Stimulated activated CD8-positive, alpha-beta memory T cell treated with anti-CD3 and anti-CD28 coated beads, Interleukin-15, amount 100 ng/mL, for 48 hours (primary cell): ENCODE measurements around the gene RIN2.
"Not testable (repeated sequence)": the region's sequence is repeated elsewhere in the genome, so short reads cannot be mapped to it uniquely, and the experiment has no call there.

ENCODE experiments used
- DNase-seq, 2 donors: peaks; one replicate each; pipeline ENCODE4 v3.0.0-alpha.2; 2020; ENCODE audit warnings: low read depth in 2 of 2

RIN2 gene

DNA sequence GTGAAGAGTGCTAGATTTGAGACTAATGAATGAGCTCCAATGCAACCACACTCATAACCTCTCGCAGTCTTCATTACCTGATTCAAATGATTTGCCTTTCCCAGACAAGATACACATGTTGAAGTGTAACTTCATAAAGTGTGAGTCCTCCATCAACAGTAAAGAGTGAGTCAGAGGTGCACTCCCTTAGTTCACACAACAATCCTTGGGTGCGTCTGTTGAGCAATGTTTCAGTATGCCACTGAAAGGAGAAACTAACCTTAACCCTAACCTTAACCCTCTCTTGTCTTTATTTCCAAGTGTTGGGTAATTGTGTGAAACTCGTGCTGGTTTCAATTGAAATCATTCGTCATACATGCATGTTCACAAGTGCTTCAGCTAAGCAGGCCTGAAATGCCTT, 21.0 kb upstream of the RIN2 start:
- no peak for DNase-seq

DNA sequence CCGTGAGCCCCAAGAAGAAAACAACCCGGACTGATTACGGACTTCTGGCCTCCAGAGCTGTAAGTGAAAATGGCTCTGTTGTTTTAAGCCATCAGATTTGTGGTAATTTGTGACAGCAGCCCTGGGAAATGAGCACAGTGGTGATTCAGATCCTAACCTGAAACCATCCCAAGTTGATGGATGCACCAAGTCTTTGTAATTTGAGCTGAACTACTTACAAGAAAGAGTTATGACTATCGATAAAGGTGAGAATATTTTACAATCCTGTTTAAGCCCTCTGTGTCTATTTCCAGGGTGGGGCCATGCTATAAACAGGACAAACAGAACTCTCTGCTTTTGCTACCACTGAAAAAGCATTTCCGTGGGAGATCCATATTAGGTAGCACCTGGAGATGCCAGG, 19.1 kb upstream of the RIN2 start:
- no peak for DNase-seq

DNA sequence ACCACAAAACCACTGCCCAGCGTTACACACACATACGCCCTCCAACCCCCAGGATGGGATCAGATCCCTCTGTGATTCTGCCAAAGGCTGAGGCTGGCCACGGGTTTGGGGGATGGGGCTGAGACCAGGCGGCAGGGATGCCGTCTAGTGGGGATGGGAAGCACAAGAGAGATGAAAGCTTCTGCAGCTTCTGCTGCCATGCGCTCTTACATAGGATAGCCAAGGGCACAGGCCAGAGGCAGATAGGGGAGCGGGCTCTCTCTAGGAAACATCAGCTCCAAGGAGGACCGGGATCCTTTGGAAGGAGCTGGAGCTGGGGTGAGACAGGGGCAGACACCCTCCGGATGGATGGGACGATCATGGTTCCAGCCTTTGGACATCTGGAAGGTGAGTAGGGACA, 18.7 kb upstream of the RIN2 start:
- DNase-seq, result no peak

DNA sequence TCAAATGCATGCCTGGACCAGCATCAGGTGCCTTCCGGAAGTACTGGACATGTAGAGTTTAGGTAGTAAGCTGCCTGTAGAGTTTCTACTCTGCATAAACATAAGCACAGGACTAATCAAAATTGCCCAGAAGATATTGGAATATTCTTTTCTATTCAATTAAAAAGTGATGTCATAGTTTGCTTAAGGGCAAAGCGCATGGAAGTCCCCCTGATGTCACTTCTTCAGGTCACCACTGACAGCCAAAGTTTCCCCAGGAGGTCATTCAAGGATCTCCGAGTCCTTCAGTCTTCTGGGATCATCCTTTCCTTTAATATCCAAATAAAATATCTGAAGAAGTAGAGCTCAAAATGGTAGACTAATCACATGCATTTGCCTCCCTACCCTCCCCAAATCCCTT, 17.5 kb upstream of the RIN2 start:
- no peak for DNase-seq

DNA sequence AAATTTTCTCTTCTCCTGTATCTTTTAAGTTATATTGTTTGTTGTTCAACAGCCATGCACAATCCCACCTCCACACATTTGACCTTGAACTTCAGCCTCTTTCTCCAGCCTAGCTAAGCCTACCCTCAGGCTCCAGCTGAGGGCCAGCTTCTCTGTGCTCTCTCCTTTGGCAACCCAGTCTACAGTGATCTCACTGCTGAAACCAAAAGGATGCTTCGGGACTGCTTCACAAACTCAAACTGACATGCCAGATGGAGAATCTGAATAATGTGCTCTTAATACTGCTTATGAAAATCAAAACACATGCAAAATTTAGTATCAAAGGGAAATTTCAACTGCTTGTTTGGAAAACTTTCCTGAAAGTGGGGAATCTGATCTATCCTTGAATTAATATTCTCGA, 16.1 kb upstream of the RIN2 start:
- DNase-seq, result no peak

DNA sequence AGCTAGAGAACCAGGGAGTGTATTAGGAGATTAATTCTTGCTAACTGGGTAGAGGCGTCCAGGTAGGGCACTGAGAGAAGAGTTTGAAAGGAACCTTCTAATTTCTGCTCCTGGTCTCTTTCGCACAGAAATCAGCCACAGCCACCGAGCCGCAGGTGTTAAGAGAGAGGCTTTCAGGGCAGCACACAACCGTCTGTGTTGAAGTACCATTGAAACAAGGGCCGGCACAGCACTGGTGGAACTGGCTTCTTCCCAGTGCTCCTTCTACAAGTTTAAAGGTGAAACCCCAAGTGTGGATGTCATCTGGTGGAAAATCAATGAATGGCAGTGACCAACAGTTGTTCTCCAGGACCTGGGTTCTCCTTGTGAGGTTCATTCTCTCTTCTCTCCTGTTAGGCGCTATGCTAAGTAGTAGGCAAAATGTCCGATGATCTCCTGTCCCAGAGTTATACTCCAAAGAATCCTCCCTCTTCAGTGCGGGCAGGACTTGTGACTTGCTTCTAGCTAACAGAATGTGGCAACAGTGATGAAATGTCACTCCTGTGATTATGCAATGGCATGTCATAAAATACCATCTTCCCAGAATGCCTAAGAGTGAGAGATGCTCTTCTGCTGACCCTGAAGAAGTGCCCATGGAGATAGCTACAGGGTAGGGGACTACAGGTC, 15.0 kb upstream of the RIN2 start:
- no peak for DNase-seq

DNA sequence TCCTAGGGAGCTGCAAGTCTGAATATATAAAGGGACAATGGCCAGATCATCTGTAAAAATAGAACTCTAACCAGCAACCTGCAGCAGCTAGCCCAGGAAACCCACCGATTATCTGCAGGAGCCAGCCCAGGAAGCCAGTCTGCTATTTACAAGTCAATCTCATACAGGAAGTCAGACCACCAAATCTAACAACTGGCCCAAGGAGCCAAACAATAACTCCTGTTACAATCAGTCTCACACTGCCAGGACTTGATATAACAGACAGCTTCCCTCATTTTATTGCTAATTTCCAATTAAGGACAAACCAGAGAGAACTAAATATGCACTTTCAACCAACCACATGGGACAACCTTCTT, 14.4 kb upstream of the RIN2 start:
- DNase-seq, result no peak

DNA sequence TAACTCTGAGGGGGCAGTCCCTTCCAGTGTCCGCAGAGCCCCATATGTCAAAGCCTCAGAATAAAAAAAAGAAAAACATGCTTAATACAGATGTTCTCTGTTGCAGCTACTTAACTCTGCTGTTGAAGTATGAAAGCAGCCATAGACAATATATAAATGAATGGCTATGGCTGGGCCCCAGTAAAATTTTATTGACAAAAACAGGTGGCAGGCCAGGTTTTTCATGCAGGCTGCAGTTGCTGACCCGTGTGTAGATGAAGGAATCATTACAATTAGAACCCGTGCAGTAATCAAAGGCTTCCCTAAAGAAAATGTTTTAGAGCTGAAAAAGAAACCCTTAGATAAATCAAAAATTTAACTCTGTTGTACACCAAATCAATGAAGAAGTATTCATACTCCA, 13.0 kb upstream of the RIN2 start:
- DNase-seq, result no peak

DNA sequence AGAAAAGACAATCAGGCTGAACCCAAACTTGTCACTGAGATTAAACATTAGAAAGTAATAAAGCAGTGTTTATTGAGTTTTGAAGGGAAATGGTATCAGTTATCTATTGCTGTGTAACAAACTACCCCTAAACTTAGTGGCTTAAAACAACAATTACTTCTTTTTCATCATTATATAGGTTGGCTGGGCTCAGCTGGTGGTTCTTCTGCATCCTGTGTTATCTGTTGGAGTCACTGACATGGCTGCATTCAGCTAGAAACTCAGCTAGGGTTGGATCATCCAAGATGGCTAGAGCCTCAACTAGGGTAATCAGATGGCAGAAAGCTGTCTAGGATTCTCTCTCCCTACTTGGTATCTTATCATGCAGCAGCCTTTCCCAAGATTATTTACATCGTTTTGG, 12.5 kb upstream of the RIN2 start:
- no peak for DNase-seq

DNA sequence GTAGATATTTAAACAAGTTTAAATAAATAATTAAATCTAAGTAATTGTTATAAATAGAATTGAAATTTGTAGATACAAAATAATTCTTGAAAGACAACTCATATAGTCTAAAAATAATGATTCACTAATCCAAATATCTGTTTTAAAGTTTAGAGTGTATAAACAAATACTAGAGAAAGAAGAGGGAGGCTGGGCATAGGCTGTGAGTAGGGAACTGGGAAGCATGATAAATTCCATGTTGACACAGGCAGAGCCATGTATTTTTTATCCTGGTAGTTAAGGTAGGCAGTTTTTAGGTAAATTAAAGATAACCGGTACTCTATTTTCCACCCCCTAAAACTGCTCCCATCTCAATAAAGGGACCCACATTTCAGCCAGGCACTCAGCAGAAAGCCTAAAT, 11.7 kb upstream of the RIN2 start:
- no peak for DNase-seq

DNA sequence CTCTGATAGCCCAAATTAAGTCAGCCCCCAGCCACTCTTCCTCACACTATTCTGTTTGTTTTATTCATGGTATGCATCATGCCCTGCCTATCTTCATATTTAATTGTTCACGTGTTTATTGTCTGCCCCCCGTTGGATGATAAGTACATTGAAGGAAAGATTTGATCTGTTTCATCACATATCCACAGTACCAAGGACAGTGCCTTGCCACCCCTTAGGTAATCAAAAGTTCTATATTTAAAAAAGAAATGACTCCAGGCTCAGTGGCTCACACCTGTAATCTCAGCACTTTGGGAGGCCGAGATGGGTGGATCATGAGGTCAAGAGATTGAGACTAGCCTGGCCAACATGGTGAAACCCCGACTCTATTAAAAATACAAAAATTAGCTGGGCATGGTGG, 10.2 kb upstream of the RIN2 start:
- DNase-seq, result no peak

DNA sequence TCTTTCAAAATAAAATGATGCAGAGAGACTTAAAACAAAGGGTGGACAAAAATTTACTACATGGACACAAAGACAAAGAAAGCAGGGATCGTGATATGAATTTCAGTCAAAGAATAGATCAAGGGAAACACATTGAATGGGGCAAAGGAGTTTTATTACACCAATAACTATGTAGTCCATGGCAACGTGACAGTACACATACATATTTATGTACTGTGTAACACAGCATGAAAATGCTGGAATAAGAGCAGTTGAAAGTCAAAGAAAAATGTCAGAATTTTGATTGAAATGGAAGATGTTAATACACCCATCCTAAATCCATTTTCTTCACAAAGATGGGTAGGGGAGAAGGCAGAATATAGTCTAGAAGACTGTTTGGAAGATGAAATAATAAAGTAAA, 9.4 kb upstream of the RIN2 start:
- no peak for DNase-seq

DNA sequence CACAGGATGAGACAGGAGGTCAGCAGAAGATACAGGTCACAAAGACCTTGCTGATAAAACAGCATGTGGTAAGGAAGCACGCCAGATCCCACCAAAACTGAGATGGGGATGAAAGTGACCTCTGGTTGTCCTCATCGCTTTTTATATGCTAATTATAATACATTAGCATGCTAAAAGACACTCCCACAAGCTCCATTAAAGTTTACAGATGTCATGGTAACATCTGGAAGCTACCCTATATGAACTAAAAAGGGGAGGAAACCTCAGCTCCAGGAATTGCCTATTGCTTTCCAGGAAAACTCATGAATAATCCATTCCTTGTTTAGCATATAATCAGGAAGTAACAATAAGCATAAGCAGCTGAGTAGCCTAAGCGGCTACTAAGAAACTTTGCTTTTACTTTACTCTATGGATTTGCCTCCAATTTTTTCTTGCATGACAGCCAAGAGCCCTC, 8.4 kb upstream of the RIN2 start:
- DNase-seq, result no peak

DNA sequence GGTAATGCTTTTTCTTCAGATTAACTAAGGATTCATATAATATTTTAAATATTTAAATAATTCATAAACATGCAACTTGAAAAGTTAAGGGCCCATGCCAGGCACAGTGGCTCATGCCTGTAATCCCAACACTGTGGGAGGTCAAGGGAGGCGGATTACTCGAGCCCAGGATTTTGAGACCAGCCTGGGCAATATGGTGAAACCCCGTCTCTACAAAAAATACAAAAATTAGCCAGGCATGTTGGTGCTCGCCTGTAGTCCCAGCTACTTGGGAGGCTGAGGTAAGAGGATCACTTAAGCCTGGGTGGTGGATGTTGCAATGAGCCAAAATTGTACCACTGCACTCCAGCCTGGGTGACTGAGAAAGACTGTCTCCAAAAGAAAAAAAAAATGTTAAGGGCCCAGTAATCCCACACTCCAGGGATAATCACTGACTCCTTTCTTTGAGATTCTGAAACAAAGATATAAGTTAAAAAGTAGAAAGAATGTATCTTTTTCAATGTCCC, 7.9 kb upstream of the RIN2 start:
- no peak for DNase-seq

DNA sequence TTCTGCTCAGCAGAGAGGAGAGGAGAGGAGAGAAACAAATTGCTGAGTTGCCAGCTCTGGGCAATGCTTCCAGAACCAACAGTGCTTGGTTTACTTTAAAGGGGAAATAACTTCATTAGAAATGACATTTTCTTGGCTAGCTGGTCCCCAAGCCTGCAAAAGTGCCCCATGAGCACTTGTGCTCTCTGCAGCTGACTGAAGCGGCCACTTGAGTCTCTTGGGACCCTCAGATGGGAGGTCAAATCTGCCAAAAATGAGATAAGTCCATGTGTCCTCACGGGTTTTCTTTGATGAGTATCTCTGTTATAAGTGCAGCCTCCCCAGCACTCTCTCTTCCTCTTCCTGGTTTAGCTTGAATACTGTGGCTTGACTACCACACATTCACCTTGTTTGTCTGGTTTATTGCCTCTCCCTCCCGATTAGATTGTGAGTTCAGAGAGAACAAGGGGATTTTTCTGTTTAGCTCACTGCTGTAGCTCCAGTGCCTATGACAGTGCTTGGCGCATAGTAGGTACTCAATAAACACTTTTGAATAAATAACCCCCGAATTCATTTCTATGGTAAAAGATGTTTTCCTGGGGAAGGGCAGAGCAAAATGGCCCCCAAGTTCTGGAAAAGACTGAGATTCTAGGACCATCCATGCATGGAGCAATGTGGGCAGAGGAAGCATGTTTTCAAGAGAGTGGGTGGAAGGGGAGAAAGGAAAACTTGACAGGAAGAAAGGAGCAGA, 7.0 kb upstream of the RIN2 start:
- DNase-seq, result no peak

DNA sequence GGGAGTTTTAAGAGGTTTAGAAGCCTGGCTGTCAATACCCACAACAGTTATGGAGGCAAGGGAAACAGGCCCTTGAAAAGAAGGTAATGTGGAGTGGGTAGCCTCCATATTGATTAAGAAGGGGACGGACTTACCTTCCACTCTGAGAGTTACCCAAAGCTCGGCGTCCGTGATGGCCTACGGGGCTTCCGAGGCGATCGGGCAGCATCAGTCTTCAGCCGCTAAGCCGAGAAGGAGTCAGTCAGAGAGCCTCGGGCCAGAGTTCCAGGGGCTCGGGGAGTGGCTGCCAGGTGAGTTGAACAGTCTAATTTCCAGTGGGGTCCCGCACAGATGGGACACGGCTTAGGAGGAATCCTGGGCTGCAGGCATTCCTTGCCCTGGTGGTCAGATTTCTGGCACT, 3.9 kb upstream of the RIN2 start:
- not testable (repeated sequence) for DNase-seq

DNA sequence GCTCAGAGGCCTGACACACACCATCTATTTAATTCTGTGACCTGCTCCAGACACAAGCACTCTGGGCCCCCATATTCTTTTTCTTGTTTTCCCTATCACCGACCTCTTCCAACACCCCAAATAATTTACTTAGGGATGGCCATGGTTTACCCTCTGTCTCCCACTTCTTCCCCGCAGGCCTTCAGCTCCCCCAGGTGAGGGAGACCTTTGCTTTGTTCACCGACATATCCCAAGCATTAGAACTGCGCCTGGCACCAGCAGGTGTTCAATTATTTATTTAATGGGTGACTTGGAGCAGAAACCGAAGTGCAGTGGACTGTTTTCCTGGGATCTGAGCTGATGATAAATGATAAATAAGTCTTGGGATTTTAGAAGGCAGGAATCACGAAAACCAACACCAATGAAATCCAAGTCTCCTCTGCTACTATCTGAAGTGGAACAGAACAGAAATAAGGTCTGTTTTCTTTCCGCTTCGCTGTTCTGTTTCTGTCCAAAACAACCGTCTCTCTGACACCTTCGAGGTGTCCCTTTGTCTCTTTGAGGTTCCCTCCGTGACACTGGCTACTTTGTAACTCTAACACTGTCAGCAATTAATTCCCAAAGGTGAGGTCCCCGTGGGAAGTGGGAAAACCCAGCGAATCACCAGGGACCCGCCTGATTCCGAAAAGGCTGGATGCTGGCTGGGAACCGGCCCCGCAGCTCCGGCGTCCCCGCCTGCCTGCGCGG, 1.1 kb upstream of the RIN2 start:
- DNase-seq, result no peak

DNA sequence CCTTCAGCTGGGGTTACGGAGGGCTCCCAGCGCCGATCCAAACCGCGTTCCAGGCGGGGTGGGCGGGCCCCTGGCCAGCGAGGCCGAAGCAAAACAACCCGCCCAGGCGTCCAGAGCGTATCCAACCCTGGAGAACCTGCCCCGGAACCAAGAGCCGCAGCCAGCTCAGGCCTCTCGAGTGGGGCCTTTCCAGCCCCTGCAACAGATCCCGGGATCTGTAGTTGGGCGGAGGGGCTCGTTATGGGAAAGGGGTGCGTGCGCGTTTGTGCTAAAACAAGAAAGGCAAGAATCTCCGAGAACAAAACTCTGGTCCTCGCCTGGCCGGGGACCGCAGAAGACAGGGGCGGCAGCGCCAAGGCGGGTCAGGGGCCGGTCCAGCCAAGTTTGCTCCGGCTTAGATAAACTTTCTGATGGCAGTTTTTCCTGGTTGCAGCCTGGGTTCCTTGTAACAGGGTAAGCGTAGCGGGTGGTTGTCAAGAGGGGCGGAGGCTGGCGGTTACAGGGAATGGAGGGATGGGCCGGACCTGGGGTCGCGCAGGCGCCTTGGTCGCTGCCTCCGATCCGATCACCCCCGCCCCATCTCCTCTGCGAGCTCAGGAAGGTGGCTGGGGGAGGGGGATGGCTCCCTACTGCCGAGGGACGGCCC, 448 bp upstream of the RIN2 start:
- no peak for DNase-seq

DNA sequence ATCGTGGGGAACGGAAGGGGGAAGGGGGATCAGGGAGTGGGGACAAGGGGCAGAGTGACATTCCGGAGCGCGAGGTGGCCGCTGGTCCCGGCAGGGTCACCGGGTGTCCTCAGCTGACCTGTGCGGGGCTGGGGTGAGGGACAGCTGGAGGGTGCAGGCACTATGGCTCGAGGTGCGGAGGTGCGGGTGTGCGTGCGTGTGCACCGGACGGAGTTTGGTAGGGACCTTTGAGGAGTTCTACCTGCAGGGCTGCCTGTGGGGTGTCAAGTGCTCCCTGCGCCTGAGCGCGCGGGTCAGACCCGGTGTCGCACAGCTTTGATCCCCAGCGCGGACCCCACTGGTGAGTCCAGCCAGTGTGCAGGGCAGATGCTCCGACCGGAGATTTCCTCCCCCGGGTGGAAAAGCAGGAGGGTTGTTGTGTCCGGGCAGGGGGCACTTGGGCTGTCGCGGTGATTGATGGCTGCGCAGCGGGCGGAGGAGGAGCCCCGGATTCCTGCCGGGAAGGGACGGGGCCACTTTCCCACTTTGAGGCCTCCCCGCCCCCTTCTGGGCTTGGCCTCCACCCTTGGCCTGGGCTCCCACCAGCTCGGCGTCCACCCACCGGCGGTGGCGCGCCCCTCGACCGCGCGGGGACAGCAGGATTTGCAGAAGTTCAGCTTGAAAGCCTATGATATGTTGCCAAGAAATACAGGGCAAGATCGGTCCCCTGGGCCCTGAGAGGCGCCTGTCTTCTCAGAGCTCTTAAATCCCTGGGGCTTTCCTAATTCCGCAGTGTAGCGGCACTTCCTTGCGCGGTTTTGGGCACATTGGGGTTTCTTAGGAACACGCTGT, 658 bp downstream of the RIN2 start:
- no peak for DNase-seq

DNA sequence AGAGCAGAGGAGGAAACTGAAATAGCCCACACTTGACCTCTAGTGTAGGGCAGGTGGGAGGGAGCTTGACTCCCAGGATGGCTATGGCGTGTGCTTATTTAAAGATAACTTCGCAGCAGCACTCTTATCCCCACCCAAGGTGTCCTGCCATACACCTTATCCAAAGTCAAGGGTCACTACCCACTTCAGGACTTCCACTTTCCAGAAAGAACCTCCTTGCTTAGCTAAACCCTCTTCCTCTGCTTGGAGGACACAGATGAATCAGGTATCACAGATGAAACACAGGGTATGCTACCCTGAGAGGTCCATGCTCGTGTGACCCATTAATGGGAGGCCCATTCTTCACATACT, 2.3 kb downstream of the RIN2 start:
- DNase-seq, result no peak

DNA sequence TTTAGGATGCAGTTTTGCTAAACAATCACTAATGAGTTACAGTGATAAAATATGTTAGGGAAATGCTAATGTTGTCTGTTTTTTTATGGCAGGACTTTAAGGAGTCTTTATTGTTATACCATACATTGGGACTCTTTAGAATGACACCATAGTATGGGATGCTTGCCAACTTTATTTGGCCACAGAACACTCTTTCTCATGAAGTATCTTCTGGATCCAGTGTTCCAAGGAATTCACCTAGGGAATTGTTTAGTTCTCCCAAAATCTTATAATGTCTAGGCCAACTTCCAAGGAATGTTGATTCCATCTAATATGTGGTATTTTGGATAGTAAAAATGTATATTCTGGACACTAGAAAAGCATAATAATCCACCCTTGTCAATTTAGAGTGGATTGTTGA, 3.3 kb downstream of the RIN2 start:
- no peak for DNase-seq

DNA sequence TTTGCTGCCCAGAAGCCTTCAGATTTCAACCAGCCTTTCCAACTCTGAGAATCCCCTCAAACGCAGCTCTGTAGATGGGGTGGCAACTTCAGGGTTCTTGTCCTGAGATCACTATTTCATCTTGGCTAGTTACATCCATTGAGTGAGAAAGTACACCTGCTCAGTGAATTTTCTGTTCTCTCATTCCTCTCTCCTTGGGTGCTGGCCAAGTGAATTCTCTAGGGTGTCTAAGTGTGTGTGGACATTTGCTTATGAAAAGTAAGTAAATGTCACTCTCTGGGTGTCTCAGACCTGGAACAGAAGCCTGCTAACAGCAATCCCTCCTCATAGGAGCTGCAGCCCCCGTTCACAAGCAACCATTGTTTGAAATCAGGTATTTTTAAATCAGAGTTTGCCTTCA, 3.8 kb downstream of the RIN2 start:
- DNase-seq, result no peak
